Stimulated activated CD8-positive, alpha-beta memory T cell treated with anti-CD3 and anti-CD28 coated beads, Interleukin-7, amount 100 ng/mL, for 1 hour (primary cell): ENCODE data around the gene DLX1.
A peak's percentile ranks its signal among the peaks of the same experiment; 100 is the strongest.

ENCODE experiments used
- DNase-seq, 2 donors: peaks; one replicate each; pipeline ENCODE4 v3.0.0-alpha.2; 2020; ENCODE audit warnings: low read depth in 2 of 2

The DLX1 gene

DNA sequence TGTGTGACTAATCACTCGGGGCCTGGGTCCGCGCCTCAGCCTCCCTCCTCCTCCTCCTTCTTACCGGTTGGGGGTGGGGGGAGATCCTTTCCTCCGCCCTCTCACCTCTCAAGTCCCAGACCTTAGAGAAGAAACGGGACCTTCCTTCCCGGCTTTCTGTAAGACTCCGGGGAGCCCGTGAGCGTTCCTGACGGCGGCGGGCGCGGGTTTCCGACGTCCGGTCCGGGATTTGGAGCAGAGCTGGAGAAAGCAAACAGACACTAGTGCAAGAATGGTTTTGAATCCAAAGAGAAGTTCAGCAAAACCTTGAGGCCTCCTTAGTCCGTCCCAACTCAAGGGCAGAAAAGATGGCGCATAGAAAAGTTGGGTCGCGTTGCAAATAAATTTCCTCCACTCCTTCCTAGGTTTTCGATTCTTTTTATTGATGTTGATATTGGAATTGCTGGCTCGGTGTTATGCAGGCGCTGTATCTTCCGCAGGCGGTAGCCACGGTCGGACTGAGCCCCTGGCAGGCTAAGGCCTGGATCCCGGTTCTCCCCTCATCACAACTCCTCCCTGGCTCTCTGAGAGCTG lies 2.0 kb downstream of the DLX1 start:
- no peak for DNase-seq

DNA sequence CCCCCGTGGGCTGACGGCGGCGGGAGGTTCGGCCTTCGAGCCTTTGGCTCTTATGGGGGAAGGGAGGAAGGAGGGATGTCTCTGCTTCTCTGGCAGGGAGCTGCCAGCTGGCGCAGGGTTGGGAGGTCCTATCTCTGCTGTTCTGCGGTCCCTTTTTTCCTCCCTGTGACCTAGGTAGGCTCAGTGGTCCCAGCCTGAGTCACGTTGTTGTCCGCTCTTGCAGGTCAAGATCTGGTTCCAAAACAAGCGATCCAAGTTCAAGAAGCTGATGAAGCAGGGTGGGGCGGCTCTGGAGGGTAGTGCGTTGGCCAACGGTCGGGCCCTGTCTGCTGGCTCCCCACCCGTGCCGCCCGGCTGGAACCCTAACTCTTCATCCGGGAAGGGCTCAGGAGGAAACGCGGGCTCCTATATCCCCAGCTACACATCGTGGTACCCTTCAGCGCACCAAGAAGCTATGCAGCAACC lies 2.5 kb downstream of the DLX1 start:
- no peak for DNase-seq

DNA sequence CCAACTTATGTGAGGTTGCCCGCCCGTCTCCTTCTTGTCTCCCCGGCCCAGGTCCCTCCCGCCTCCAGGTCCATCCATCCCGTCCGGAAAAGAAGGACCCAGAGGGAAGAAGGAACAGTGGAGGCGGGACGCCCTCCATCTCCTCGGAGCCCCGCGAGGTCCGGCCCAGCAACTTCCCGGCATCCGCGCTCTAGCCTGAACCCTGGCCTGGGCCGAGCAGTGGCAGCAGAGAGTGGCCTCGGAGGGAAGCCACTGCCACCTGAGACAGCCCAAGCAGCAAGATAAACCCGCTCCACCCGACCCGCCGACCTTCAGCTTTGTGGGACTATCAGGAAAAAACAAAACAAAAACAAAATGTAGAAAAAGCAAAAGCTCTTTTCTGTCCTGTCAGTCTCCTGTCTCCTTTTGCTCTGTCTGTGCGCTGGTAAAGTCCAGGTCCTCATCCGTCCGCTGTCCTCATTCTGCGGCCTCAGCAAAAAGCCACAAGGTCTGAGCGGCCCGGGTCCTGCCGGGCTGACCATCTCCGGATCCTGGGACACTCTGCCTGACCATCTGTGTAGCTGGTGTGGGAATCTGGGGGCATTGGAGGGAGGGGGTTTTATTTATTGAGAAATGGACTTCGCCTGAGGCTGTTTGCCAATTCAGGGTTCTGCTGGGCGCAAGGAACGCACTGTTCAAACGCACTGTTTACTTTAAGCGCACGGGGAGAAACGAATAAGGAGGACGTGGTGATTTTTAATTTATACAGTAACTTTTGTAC lies 3.1 kb downstream of the DLX1 start:
- no peak for DNase-seq

DNA sequence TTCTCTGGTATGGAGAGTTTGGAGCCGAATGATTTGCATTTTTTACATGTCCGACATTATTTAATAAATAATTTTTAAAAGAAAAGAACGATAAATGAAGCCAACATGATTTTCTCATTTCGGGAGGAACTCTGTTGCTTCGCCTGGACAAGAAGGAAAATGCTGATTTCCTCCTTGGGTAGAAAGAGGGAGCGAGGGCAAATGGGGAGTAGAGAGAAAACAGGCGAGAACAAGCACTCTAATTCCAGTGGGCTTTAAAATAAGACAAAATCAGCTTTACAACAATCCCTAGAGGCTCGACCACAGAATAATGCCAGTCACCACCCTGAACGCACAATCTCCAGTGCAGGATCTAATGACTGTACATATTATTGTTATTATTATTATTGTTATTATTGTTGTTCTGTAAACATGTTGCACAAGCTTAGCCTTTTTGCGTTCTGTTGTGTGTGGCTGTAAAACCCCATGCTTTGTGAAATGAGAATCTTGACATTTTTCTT lies 3.7 kb downstream of the DLX1 start:
- no peak for DNase-seq

DNA sequence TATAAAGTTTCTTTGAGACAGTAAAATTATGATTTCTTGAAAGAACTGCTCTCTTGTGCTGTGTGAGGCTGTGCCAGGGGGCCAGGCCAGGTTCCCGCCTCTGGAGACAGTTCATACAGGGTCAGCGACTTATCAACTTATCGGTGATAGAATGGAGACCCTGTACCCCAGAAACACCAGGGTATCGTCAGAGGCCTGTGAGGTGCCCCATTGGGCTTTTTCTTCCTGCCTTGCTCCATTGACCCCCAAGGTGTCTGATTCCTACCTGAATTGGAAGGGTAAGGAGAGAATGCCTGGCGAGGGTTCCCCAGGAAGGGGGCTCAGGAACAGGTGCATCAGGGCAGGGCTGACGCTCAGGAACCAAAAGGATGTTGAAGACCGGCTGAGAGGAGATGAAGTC lies 4.3 kb downstream of the DLX1 start:
- DNase-seq = no peak

DNA sequence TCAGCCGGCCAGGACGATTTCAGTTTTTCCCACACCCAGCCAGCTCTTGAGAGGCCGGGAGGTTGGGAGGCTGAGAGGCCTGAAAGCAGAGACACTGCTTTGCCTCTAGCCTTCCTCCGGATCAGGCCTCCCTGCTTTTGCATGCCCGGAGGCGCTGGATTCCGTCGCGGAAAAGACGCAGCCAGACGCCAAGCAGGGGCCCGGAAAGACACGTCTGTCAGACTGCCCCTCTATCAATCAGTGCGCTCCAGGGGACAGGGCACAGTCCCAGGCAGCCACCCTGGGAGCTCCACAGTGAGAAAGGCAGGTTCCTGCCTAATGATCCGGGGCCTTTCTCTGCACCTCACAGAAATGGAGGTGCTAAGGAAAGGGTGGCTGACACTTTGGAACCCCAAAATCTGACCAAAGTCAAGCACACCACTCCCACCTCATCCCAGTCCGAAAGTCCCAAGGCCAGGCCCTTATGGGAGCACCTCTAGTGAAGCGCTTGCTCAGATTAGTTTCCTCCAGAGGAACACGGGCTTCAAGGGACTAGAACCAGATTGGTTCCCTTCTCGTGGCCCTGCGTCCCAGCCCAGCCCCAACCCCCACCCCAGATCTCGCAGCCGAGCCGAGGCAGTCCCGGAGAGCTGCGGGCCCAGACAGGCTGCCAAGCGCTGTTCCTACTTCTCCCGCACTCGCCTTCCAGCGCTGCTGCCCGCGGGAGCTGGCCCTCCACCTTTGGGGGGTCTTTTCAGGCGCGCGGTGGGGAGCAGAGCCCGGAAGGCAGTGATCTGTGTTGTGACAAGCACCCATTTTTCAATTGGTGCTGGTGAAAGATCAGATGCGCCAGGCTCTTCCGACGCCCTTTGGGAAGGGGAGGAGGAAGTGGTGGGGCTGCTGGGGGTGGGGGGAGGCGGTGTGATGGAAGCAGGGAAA lies 5.0 kb downstream of the DLX1 start:
- DNase-seq = no peak

DNA sequence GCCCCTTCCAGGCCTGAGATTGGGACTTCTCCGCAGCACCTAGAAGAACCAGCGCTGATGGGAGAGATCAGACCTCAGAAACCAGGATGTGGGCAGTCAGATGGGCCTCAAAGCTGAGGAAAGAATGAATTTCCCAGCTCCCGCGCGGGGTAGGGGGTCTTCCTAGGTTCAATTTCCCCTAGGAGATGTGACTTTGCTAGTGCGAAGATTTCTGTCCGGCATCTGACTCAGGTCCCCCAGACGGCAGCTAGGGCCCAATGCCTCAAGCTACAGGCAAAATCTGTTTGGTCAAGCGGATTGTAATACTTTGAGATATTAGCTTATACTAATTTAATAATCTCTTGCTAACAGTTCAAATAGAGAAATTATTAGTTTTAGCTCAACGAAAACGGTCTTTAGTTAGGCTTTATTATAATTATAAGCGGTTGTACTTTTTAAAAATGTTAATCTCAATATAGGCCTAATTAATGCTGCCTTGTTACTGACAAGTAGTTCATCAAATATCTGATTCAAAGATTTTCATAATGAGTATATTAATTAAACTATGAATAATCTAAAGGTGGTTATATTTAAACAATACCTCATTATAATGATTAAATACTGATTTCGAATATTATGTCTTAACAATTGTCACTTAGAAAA lies 5.8 kb downstream of the DLX1 start:
- no peak for DNase-seq

DNA sequence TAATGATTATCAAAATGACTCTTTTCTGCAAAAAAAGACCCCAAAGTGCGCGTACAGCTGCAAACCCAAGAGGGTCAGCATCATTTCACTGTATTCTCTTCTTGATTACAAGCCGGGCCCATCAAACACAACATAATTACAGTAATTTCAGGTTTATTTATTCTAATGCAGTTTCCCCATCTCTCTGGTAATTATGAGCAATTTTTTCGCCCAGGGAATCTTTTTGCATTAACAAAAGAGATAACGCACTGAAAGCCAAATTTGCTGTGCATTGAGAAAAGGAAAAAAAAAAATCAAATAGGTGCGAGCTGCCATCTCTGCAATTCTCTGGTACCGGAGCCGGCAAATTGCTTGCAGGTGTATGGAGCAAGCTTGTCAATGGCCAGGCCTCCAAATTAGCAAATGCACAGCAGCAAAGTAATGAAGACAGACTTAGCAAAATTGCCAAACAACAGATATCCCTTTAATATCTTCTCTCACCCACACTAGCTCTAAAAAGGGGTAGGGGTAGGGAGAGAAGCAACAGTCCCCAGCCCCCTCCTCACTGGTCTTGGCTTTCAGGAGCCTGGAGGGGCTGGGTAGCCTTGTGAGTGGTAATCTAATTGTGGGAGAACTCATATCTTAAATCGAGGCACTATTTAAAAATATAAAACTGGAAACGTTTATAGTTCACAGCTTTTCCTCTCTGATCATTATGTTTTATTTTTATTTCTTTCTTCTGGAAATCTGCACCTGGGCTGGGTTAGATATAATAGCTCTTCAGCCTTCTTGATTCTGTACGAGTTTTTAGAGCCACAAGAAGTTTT lies 6.7 kb downstream of the DLX1 start:
- DNase-seq = no peak

DNA sequence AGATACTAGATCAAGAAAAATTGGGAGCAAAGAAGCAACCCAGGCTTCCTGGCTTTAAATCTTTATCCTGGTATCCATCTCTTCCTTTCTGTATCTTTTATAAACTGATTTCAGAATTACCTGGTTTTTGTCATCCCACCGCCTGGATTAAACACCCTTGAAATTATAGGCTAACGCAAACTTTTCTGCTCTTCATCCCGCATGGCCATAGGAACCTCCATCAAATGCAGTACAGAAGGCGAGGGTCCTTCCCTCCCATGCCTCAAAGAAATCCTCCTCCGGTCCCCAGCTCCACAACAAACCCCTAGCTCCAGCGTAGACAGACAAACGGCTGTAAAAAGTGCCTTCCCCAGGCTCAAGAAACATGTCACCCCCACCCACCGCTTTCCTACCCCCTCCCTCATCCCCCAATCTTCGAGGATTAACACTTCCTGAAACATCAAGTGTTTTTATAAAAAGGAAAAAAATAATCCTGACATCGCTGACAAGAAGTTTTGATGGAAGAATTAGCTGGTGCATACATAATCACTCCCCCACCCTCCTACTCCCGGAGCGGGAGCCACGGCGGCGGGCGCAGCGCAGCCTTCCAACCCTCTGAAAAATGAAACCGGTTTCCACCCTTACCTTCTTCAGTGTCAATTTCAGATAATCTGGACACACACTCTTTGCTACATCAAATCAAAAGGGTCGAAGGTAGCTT lies 7.6 kb downstream of the DLX1 start:
- no peak for DNase-seq

DNA sequence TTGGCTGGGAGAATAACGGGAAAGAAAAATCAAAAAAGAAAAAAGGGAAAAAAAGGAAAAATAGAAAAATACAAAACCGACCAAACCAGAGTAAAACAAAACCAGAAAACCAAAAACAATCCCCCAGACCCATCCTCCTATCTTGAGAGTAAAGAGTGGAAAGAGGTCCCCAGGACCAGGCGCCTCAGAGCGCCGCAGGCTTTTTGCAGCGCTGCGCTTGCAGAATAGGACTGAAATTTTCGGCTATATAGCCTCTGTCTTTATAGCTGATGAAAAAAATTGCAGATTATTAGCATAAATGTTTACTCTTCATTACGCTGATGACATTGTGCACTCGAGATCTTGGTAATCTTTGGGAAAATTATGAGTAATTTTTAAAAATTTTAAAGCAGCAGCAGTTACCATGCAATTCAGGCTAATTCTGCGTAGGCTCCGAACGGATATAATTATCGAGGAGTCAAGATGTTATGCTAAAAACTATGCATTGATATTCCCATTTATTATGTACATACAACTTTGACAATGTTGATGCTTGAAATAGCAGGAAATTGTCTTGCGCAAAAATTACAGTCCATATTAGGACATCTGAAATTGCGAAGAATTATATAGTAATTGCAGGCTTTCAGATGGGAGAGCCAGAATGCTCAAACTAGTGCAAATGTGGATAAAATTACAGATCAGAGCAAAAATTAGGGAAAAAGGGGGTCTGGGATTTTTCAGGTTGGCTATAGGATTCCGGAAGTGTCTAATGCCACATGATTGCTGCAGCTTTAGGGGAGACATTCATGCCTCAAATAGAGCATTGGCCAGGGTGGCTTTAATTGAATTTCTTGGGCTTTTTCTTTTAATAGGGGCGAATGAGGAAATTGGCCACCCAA lies 8.3 kb downstream of the DLX1 start:
- no peak for DNase-seq

DNA sequence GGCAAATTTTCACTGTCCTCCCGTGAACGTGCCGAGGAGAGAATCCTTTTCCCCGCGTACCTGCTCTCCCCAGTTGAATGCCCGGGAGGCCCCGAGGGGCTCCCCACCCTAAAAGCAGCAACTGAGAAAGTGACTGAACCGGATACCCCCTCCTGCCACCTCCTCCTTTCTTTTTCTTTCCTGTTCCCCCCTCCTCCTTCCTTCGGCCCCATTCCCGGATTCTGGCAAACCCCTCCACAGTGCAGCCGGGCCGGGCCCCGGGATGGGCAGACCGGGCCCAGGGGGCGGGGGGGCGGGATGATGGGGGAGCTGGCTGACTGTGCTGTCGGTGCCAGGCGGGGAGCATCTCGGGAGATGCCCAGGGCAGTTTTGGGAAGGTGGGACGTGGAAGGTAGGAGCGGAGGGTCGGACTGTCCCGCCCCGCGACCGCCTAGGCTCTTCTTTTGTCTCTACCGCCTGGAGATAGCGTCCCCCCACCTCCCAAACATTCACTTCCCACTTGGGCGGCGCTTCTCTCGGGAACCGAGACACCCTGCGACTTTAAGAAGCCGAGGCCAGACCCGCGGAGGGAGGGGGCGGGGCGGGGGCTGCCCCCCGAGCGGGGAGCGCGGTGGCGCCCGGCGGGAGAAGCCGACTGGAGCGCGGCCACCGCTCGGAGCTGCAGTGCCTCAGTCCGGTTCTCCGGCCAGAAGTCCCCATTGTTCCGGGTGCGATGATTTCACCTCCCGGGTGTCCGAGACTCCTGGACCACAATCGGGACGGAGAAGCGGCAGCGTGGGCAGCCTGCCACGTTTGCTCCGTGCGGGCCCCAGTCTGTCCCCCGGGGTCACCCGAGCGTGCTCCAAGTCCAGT lies 9.2 kb downstream of the DLX1 start:
- no peak for DNase-seq

DNA sequence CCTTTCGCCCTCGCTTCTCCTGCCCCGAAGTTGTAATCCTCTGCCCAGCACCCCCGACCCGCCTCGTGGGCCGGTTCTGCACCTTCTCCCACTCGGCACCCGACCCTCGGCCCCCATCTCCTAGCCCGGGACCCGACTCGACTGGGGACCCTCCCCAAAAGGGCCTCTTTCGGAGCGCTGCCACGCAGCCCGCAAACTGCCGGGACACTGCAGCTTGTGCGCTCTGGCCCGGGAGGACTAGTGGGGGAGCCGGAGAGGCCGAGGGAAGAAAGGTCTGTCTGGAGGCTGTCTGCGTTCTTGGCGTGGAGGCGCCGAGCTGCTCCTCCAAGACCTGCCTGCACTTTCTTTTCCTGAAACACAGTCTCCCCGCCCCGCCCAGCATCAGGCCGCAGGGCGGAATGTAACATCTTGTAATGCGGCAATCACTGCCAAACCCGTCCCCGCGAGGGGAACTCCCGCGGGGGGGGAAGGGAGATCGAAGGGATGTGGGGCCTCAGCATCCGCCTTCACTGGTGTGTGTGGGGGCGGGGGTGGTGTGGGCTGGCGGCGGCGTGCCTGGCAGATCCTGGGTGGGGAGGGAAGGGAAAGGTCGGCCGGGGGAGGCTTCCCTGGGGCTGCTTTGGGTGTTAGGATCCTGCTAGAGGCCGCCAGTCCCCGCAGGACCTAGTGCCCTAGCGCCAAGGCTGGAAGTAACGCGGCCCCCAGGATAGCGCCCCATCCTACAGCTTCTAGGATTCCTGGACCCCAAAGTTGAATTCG lies 10.0 kb downstream of the DLX1 start:
- DNase-seq = peak in 1 of 2 donors; percentile 62

DNA sequence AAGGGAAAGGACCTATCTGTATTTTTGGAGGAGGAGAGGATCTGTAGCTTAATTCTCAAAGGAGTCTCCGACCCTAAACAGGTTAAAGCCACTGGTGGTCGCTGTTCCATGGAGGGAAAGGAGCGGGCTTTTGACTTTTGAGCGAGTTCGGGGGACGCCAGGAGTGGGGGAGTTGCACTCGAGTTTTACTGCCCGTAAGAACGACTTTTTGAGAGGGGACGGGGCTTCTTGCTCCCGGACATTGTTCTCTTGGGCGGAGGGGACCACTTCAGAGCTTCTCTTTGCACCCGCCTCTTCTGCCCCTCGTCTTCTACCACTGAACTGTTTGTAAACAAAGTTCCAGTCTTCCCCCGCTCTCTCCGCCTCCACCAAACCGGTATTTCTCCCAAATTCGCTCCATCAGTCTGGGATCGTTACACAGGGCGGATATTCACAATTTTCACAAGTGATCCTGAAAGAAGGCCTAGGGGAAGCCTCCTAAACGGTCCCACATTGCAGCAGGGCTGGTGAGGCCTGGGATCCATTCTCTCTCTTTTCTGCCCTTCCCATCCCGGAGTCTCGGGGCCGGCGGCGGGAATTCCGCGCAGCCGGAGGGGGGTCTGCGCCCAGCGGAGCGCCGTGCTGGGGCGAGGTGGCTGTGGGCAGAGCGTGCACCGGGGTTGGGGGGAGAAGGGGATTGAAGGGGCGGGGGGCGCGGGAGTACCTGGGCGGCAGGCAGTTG lies 10.8 kb downstream of the DLX1 start:
- no peak for DNase-seq

DNA sequence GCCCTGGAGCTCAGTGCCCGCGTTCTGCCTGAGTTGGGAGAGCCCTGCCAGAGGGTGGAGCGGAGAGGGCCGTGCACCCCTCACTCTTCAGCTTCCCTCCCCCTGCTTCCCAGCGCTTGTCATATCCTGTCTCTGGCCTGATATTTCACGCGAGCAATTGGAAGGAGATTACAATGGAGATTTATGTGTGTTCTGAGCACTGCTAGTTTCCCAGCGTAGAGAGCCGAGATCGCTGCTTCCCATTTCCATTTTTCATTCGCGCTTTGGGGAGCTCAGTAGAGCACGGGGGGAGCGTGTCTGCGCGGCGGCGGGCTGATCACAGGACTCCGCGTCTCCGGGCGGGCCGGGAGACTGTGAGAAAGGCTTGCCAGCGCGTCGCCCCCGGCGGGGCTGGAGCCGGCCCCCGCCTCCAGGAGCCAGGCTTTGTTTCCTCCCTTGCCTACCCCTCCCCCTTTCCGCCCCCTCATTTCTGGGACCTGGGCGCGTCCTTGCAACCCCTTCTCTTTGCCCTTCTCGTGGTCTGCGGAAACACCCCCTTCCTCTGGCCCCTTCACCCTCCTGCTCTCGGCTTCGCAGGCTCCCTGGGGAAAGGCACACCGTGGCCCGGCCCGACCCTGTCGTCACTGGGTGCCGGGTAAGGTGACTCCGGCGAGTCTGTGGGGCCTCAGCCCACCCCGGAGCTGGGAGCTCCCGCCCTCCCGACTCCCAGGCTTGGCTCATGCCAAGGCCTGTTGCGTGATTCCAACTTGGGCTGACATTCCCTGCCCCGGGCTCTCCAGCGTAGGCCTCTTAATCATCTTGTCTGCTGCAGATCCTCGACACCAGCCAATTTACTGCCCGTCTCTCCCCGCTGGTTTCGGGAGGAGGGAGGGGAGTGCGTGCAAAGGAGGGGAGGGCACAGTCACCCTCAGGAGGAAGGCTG lies 11.6 kb downstream of the DLX1 start:
- no peak for DNase-seq

DNA sequence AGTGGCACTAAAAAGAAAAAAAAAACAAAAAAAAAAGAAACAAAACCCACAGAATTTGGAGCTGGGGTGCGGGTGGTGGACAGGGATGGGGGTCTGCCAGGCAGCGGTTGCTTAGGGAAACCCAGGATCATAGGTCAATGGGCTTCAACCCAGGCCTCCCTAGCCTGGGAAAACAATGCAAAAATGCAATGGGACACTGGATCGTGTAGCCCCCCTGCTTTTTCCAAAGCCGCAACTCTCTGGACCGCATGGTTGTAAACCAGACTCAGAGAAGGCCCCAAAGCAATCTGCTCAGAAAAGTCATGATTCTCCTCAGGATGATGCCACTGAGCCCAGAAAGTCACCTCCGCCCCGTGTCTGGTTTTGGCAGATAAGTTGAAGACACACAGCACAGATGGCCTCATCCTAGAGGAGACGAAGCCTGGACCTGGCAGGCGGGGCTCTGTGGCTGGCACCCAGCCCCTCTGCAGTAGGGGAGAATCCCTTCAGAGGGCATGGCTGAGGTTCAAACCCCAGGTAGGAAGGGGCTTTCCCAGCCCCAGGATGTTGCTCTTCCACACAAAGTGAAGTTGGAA lies 12.3 kb downstream of the DLX1 start:
- DNase-seq = no peak

DNA sequence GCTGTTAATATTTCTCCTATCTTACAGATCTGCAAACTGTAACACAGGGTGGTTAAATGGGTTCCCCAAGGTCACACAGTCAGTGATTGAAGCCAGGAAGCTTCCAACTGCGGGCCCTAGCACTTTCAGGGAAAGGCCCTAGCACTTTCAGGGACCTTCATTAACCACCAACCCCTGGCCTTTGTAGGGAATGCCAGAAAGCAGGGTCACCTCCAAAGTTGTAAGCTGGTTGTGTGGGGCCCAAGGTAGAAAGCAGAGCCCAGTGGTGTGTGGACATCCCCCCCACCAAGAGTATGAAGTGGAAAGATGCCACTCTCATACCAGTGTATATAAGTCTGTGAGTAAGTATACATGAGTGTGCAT lies 13.0 kb downstream of the DLX1 start:
- no peak for DNase-seq
